ENCODE results near the gene RANBP3.
A peak's percentile ranks its signal among the peaks of the same experiment; 100 is the strongest.

Gene RANBP3

DNA sequence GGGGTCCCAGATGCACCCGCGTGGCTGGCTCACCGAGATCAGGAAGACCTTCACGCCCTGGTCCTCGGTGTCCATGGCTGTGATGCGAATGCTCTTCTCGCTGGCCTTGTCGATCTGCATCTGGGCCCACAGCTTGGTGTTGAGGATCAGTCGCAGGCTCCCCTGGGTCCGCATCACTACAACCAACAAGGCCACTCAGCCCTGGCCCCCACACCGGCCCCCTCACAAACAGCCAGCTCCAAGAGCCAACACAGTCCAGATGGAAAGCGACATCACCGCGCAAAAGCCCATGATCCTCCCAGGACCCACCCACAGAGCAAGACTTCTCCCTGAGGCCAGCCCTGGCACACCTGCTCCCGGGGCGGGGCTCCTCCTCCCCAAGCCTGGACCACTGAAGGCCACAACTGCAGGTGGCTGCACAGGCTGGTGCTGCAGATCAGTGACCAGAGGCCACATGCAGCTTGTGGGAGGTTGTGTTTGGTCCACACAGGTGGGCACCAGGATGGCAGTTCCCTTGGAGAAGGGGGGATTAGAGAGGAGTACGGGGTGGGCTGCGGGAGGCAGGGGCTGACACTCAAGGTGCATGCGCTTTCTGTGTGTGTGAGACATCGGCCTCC, 59.4 kb downstream of the RANBP3 start:
- DNase-seq: no peak

DNA sequence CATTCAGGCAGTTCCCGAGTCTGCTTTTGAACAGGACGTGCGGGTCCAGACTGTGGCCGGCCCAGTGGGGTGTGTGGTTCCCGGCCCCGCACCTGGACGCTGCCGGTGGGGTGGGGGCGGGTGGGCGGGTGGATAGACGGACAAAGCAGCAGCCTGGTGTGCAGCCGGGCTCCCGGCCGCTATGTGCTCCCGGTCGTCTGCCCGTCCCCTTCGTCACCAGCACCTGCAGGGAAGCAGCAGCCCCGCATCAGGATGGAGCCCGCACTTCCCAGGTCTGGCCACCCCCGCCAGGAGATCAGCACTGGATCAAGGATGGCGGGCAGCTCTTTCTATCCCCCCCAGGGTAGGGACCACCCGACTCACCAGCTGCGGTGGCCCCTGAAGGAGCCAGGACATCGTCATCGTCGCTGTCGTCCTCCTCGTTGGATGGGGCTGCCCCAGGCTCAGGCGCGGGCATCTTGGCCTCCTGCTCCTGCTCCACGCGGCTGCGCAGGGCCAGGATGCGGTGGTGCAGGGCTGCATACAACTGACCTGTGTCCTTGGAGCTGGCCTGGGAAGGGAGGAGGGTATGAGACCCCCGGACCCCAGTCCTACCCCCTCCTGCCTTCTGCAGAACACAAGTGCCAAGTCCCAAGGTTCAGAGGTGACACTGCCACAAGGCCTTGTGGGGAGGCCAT, 60.4 kb downstream of the RANBP3 start:
- no peak for DNase-seq

DNA sequence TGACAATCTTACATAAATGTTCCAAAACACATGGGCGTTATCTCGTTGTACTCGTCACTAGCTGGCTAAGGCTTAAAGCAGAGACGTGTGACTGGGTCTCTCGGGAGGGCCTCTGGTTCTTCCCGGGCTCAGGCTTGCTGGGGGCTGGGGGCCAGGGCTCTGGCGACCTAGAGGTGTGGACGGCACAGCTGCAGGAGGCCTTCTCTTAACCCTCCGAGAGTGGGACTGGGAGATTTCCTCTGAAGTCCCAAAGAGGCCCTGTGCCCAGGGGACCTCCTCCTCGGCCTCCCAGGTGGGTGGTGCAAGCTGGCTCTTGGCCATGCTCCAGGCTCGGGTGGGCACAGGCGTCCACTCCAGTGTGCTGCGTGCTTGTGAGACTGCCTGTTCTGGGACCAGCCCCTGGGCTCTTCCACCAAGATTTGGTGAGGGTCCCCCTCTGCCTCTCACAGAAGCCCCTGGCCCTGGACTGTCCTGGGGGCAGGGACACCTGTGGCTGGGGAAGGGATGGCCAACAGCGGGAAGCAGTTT, 61.7 kb downstream of the RANBP3 start:
- DNase-seq: no peak

DNA sequence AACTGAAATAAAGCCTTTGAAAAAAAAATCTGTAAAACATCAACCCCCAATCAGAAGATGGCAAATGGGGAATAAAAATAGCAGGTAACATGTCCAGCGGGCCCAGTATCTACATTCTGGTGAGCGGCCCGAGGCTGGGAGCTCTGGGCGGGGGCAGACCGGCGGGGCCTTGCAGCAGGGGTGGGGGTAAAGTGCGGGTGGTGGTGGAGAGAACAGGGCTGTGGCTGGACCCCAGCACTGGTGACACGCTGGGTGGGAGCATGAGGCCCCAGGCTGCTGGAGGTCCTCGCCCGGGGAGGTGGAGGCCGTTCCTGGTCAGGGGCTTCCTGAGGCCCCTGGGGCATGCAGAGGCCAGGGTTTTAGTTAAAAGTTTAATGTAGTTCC, 62.2 kb downstream of the RANBP3 start:
- no peak for DNase-seq

DNA sequence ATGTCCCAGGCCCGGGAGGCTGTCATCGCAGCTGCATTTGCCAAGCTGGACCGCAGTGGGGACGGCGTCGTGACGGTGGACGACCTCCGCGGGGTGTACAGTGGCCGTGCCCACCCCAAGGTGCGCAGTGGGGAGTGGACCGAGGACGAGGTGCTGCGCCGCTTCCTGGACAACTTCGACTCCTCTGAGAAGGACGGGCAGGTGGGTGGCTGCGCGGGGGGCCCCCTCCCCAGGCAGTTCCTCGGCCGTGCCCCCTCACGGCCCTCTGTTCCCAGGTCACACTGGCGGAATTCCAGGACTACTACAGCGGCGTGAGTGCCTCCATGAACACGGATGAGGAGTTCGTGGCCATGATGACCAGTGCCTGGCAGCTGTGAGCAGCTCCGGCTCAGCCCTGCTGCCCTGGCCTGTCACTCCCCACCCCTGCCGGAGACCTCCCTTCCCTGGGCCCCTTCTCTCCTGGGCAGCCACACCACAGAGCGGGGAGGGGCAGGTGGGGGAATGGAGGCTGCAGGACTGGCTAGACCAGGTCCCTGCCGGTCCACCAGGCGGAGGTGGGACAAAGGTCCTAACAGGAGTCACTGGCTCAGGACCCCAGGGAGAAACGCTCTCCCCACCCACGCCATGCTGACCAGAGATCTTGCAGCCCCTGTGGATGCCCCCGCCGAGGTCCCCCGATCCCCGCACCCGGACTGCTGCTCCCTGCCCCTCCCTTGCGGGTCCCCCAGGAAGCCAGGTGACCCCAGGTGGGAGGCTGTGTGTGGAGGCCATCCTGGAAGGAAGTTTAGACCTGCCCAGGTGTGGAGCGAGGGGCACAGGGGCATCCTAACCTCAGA, 62.8 kb downstream of the RANBP3 start:
- no peak for DNase-seq

DNA sequence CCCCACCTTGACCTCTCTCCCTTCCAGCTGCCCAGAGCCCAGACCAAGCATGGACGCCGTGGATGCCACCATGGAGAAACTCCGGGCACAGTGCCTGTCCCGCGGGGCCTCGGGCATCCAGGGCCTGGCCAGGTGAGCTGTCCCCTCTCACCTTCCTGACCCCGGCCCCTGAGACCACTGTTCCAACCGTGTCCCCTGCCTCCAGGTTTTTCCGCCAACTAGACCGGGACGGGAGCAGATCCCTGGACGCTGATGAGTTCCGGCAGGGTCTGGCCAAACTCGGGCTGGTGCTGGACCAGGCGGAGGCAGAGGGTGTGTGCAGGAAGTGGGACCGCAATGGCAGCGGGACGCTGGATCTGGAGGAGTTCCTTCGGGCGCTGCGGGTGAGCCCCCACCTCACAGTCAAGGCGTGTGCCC, 63.6 kb downstream of the RANBP3 start:
- DNase-seq: no peak

DNA sequence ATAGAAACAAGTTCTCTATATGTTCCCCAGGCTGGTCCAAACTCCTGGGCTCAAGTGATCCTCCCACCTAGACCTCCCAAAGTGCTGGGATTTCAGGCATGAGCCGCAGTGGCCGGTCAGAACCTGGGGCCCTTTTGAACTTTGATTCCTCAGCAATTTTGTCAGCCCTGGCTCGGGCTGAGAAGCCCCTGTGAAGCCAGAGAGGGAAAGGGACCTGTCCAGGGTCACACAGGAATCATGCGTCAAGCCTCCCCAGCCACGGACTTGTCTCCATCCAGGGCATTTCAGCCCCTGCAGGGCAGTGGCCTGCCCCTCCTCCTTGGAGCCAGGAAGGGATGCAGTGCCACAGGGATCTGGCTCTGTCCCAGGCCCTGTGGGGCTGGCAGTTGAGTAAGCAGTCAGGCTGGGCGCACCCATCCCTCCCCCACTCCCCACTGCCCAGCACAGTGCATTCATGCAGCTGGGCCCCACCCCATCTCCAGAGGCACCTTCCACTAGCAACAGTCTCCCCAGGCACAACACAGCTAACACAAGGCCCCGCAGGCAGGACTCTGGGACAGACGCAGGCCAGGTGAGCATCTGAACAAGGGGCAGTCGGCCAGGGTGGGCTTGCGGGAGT, 64.1 kb downstream of the RANBP3 start, which contains the start of gene CAPS:
CAPS (plus strand) TSS at position 516 of the 619 bp plus-strand sequence. CDS start 153 bp downstream, outside the sequence.
- no peak for DNase-seq

DNA sequence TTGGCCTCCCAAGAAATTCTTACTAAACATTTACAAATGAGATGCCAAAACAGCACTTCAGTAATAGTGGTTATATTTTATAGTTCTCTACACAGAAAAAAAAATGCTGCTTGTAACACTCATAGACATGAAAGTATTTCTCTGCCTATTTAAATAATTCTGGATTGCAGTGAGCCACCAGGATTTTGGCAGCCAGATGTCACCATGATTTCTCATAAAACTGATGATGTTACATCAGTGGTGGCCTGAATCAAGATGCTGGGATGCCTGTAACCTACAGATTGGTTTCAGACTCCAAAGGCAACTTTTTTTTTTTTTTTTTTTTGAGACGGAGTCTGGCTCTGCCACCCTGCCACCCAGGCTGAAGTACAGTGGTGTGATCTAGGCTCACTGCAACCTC, 66.6 kb downstream of the RANBP3 start:
- DNase-seq: no peak

DNA sequence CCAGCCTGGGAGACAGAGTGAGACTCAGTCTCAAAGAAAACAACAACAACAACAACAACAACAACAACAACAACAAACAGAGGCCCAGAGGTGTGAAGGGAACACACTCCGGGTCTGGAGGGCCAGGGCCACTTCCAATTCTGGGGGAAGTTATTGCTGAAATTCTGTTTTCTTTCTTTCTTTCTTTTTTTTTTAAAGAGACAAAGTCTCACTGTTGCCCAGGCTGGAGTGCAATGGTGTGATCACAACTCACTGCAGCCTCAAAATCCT, 67.4 kb downstream of the RANBP3 start:
- DNase-seq: no peak

DNA sequence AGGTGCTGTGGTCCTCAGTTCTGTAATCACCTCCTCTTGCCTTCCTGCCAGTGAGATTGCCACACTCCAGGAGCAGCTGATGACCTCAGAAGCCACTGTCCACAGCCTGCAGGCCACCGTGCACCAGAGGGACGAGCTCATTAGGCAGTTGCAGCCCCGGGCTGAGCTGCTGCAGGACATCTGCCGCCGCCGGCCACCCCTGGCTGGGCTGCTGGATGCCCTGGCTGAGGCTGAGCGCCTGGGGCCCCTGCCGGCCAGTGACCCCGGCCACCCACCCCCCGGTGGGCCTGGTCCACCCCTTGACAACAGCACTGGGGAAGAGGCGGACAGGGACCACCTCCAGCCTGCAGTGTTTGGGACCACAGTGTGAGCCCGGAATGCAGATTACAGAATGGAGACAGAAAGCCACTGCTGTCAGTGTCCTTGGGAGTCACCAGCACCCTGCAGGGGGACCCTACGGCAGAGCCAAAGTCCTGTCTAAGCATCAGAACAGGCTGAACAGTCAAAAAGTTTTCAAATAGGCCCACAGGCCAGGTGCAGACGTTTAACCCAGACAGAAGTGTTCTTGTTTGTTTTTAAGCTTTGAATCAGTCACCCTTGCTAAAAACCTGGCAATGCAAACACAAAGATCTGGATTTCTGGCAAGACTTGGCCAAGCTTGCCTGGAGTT, 69.0 kb downstream of the RANBP3 start:
- no peak for DNase-seq

DNA sequence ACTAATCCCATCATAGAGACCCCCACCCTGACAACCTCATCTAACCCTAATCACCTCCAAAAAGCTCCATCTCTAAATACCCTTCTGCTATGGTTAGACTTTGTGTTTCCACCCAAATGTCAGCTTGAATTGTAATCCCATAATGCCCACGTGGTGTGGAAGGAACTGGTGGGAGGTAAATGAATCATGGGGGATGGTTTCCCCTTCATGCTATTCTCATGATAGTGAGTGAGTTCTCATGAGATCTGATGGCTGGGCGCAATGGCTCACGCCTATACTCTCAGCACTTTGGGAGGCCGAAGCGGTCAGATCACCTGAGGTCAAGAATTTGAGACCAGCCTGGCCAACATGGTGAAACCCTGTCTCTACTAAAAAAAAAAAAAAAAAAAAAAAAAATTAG, 70.7 kb downstream of the RANBP3 start:
- no peak for DNase-seq

DNA sequence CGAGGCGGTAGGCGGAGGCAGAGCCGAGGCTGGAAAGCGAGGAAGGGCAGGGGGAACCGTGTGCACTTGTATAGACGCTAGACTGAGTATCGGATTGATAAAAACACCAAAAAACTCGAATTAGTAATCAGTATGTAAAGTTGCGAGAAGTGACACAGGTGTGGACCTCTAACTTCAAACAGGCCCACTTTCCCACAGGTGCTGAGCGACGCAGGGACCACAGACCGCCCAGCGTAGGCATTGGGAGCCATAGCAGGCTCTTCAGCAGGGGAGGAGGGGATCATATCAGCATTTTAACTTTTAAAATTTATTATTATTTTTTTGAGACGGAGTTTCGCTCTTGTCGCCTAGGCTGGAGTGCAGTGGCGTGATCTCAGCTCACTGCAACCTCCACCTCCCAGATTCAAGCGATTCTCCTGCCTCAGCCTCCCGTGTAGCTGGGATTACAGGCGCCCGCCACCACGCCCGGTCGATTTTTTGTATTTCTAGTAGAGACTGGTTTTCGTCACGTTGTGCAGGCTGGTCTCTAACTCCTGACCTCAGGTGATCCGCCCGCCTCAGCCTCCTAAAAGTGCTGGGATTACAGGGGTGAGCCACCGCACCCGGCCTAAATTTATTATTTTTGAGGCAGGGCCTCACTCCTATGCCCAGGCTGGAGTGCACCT, 72.7 kb downstream of the RANBP3 start:
- no peak for DNase-seq

DNA sequence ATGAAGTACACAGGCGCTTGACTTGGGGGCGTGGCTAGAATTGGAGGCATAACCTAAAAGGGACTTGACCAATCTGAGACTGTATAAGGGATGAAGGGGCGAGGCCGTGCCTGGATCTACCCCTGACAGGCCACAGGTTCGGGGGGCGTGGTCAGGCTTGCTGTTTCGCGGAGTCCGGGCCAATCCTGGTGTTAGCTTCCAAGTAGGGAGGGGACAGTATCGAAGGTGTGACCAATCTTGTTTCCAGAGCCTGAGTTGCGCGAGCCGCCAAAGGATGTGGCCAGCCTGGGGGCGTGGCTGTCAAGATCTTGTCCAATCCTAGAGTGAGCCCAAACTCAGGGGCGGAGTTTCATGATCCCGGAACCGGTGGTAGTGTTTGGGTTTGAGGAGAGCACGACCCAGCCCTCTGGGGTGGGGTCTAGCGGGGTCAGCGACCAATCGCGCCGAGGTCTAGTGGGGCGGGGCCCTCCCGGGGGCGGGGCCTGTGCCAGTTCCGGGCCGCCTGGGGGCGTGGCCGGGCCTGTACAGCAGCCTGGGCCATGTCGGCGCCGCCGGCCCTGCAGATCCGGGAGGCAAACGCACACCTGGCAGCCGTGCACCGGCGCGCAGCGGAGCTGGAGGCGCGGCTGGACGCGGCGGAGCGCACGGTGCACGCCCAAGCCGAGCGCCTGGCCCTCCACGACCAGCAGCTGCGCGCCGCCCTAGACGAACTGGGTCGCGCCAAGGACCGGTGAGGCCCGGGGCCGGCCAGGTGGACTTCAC, 73.4 kb downstream of the RANBP3 start, which contains the start of gene VMAC:
VMAC (plus strand) TSS at position 521 of the 762 bp plus-strand sequence; CDS start at position 540, 19 bp downstream.
- DNase-seq: peak; percentile 100

DNA sequence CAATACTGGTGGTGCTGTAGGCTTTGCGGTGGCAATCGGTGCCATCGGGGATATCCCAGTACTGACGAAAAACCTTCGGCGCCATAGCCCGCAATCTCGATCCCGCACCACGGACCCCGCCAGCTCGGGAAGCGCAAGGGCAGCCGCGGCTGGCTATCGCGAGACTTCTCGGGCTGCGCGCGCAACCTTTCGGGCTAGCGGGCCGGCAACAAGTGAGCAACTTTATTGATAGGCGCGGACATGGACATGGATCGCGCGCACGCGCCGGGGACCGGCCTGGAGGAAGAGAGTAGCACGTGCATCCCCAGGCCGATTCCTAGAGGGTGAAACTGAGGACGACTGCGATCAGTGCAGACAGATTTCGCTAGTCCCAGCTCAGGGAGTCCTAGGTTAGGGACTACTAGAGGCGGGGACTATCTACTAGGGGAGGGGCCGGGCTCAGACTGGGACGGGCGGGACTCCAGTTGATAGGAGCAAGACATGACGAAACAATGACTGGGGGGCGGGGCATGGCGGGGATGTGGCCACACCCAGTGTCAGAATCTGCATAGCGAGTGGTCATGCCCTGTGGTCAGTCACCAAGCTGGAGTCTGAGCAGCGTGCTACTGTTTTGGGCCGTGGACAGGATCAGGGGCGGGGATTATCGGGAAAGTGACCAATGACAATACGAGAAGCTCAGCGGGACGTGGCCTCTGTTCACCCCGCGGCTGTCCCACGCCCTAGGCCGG, 74.2 kb downstream of the RANBP3 start, which contains the start of gene NDUFA11:
NDUFA11 (minus strand) TSS at position 167 of the 728 bp plus-strand sequence; CDS start at position 85, 82 bp downstream.
- DNase-seq: peak; percentile 96 to 100

DNA sequence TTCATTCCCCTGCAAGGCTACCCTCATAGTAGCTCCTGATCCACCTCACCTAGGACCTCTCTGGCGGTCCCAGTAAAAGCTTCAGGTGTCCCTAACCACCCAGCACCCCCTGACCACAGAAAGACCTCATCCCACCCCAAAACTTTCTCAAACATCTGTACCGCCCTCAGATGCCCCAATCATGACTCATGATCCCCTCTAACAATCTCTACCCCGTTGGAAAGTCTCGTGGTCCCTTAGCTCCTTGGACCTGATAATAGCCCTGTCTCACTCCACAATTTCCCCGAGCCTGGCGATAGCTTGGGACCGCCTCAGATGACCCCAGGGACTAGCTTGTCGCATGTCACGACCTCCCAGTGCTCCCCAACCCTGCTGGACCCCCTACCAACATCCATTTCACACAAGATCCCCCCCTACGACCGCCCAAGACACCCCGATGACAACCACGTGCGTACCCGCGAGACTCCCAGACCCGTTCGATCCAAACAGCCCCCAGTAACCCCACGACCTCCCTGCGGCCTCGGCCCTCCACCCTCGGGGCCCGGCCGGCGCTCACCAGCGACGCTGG, 74.8 kb downstream of the RANBP3 start:
- DNase-seq: no peak

DNA sequence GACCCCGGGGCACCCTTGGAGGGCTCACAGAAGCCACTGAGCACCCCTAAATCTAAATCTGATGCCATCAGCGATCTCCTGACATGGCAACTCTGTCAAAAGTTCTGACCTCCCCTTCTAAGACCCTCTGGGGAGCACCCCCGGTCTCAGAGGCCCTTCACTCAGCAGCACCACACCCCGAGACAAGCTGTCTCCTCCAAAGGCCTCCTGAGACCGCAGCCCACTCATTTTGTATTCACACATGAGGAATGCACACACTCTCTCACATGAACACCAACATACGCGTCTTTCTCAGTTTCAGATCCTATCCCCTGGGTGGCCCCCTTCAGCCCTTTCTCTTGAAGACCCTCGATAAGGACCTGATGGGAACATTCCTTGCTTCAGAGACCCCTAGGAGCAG, 77.0 kb downstream of the RANBP3 start:
- no peak for DNase-seq

DNA sequence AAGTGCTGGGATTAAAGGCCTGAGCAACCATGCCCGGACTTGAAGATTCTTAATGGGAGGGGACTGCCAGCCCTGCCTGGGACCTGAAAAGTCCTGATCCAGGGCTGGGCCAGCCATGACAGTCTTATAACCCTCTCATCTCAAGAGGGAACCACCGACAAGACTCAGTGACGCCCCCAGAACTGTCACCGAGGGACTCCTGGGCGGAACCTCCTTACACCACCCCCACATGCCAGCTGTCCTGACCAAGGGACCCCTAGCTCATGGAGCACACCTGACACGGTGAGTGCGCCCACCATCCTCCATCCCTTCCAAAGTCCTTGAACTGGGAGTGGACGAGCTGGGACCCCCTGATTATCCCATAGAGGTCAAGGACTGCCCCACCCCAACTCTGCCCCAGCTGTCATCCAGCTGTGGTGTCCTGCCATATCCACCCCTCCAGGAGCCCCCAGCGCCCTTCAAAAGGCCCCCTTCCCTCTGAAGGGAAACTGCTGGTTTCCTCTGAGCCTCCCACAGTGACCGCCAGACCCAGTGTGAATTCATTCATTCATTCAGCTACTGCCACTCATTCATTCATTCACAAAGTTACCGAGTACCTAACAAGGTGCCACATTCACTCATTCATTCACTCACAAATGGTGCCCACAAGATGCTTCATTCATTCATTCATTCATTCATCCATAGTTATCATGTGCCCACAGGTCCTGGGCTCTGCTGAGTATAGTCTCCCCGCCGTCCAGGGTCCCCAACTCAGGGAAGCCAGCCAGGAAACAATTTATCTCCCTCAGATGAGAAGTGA, 78.0 kb downstream of the RANBP3 start:
- DNase-seq: no peak

DNA sequence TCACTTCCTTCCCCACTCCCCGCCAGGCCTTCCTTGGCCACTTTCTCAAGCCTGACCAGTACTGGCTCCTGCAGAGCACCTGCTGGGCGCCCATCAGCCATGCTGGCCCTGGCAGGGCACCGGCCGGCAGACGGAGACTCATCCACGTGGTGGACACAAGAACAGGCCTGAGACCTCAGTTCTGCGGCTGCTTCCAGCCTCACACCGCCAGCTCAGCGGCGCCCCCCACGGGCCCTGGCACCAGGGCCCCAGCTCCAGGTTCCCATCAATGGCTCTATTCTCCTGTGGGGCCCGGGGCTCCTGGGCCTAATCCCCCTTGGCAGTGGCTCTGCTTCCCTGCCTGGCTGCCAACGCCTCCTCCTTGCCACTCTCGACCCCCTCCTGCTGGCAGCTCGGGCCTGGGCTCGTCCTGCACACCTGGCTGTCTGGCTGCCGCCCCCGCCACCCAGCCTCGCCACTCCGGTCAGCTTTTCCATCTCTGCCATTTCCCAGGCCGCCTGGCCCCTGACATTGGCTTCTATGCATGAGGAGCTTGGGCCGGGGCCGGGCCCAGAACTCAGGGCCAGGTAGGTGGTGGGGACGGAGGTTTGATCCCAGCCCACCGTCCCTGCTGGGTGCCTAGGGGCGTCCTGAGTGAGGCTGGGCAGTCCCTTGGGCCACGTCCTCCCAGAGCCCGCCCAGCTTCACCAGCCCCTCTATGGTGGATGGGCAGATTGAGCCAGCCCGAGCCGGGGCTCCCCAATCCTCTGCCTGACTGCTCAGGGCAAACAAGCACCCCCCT, 80.6 kb downstream of the RANBP3 start:
- DNase-seq: no peak
